Breast epithelium (tissue), 3 donors: Measurements from ENCODE around the gene TGFBR1.

Experiments used
- CTCF ChIP-seq, 3 donors: fragments of 450-650 bp; IDR thresholded peaks; one replicate each; pipeline ENCODE4 v1.5.1; 2016 to 2017; ENCODE audit warnings: antibody characterized with exemption in 3 of 3, mild to moderate bottlenecking in 3 of 3, moderate library complexity in 3 of 3
- POLR2A ChIP-seq: fragments of 450-650 bp; IDR thresholded peaks from one replicate; pipeline ENCODE4 v1.6.1; 2016; ENCODE audit warnings: antibody characterized with exemption, mild to moderate bottlenecking, moderate library complexity

DNA sequence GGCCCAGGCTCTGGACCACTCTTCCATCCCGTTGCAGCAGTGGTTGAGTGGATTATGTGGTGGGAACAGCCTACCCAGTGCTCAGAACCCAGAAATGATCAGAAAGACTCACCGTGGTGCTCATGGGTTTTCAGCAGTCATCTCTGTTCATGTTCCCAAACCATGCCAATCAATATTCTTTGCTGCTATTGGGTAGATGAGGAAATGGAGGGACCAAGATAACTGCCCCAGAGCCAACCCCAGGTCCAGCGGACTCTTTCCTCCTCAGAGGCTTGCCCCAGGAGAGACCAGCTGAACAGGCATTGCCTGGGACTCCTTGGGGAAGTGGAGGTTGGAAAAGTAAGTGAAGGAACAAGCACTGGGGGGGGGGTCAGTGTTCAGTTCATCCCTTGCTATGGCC, 78.7 kb downstream of the TGFBR1 start:
- TF ChIP-seq CTCF (IDR thresholded peaks at IDR 0.05) (no peak), POLR2A (no peak)
